Left ventricle myocardium superior (tissue), 1 donor: ENCODE data around the gene ETF1. TPM values are rescaled to one million over a fixed set of nuclear protein-coding genes. Genes with fewer than 3 reads are reported as not detected.
A peak's percentile ranks its signal among the peaks of the same experiment; 100 is the strongest.

ENCODE experiments used
- ATAC-seq: fragments of 200-7000 bp; cut with Tn5 transposase; one replicate; pipeline ENCODE4 v1.9.1; 2020; ENCODE audit warnings: mild to moderate bottlenecking, moderate library complexity
- DNase-seq: peaks from one replicate; pipeline ENCODE4 v3.0.0-alpha.2; 2020
- intact Hi-C: fragments of 100-400 bp; cut with micrococcal nuclease; formaldehyde crosslinking; loops from one replicate; pipeline ENCODE4 v1.11.0; 2022
- total RNA-seq: library from RNA; stranded (reverse); fragmentation: NEBNext Ultra II Directional; extraction: Animal tissue kit (Norgen Biotek cat#: 25700); gene quantifications from one replicate; pipeline ENCODE4 v1.2.1, GENCODE V29; 2021
- donor health status: DM: no; HTN: yes; CAD: no; lungs with severe emphysema.

Gene ETF1
- total RNA-seq, 1 donor from 2014 or later = 86.2 TPM

DNA sequence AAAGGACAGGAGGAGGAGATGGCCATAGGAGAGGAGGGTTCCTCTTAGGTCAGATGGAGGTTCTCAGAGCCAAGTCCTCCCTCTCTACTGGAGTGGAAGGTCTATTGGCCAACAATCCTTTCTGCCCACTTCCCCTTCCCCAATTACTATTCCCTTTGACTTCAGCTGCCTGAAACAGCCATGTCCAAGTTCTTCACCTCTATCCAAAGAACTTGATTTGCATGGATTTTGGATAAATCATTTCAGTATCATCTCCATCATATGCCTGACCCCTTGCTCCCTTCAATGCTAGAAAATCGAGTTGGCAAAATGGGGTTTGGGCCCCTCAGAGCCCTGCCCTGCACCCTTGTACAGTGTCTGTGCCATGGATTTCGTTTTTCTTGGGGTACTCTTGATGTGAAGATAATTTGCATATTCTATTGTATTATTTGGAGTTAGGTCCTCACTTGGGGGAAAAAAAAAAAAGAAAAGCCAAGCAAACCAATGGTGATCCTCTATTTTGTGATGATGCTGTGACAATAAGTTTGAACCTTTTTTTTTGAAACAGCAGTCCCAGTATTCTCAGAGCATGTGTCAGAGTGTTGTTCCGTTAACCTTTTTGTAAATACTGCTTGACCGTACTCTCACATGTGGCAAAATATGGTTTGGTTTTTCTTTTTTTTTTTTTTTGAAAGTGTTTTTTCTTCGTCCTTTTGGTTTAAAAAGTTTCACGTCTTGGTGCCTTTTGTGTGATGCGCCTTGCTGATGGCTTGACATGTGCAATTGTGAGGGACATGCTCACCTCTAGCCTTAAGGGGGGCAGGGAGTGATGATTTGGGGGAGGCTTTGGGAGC, 74.7 kb downstream of the ETF1 start:
- intact Hi-C loops = no loop called here
- DNase-seq (no peak), ATAC-seq (no peak)

DNA sequence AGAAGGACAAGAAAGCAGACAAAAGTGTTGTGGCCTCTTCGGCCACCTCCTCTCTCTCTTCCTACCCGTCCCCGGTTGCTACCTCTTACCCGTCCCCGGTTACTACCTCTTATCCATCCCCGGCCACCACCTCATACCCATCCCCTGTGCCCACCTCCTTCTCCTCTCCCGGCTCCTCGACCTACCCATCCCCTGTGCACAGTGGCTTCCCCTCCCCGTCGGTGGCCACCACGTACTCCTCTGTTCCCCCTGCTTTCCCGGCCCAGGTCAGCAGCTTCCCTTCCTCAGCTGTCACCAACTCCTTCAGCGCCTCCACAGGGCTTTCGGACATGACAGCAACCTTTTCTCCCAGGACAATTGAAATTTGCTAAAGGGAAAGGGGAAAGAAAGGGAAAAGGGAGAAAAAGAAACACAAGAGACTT, 75.3 kb downstream of the ETF1 start:
- no peak for ATAC-seq
- intact Hi-C loops = no loop called here
- DNase-seq = no peak

DNA sequence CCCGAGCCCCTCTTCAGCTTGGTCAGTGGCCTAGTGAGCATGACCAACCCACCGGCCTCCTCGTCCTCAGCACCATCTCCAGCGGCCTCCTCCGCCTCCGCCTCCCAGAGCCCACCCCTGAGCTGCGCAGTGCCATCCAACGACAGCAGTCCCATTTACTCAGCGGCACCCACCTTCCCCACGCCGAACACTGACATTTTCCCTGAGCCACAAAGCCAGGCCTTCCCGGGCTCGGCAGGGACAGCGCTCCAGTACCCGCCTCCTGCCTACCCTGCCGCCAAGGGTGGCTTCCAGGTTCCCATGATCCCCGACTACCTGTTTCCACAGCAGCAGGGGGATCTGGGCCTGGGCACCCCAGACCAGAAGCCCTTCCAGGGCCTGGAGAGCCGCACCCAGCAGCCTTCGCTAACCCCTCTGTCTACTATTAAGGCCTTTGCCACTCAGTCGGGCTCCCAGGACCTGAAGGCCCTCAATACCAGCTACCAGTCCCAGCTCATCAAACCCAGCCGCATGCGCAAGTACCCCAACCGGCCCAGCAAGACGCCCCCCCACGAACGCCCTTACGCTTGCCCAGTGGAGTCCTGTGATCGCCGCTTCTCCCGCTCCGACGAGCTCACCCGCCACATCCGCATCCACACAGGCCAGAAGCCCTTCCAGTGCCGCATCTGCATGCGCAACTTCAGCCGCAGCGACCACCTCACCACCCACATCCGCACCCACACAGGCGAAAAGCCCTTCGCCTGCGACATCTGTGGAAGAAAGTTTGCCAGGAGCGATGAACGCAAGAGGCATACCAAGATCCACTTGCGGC, 75.9 kb downstream of the ETF1 start:
- DNase-seq (peak; percentile 43), ATAC-seq (no peak)
- intact Hi-C loops = no loop called here

DNA sequence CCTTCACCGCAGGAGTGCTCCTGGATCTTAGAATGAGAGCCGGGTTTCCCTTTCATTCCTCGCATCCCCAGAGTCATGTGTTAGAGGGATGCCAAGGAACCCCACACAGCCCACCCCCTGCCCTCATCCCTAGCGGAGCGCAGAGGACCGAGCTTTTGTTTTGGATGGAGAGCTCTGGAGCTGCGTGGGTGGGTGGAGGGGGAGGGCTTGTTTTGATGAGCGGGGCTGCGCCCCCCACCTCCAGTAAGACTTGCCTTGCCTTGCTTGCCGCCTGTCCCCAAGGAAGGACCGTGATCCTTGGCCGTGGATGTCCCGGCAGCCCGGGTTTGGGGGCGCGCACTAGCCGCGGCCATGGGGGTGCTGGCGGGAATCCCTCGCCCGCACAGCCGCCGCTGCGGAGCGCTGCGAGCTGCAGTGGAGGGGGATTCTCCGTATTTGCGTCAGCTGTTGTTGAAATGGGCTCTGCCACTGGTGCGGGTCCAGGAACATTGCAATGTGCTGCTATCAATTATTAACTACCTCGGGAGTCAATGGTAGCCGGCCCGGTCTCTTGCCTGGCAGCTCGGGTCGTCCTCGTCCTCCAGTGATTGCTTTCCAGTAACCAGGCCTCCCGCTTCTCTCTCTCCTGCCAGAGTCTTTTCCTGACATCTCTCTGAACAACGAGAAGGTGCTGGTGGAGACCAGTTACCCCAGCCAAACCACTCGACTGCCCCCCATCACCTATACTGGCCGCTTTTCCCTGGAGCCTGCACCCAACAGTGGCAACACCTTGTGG, 76.7 kb downstream of the ETF1 start:
- intact Hi-C loops = no loop called here
- ATAC-seq (no peak), DNase-seq (no peak)

DNA sequence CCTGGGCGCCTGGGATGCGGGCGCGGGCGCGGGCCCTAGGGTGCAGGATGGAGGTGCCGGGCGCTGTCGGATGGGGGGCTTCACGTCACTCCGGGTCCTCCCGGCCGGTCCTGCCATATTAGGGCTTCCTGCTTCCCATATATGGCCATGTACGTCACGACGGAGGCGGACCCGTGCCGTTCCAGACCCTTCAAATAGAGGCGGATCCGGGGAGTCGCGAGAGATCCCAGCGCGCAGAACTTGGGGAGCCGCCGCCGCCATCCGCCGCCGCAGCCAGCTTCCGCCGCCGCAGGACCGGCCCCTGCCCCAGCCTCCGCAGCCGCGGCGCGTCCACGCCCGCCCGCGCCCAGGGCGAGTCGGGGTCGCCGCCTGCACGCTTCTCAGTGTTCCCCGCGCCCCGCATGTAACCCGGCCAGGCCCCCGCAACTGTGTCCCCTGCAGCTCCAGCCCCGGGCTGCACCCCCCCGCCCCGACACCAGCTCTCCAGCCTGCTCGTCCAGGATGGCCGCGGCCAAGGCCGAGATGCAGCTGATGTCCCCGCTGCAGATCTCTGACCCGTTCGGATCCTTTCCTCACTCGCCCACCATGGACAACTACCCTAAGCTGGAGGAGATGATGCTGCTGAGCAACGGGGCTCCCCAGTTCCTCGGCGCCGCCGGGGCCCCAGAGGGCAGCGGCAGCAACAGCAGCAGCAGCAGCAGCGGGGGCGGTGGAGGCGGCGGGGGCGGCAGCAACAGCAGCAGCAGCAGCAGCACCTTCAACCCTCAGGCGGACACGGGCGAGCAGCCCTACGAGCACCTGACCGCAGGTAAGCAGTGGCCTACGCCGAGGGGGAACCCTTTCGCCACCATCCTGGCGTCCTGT, 77.5 kb downstream of the ETF1 start, which contains the start of gene EGR1:
Gene EGR1 (plus strand): TSS at position 219 of the 864 bp plus-strand sequence. CDS start 283 bp downstream, at position 502.
- intact Hi-C loops = no loop called here
- ATAC-seq = peak; percentile 73
- peak; percentile 95 for DNase-seq

DNA sequence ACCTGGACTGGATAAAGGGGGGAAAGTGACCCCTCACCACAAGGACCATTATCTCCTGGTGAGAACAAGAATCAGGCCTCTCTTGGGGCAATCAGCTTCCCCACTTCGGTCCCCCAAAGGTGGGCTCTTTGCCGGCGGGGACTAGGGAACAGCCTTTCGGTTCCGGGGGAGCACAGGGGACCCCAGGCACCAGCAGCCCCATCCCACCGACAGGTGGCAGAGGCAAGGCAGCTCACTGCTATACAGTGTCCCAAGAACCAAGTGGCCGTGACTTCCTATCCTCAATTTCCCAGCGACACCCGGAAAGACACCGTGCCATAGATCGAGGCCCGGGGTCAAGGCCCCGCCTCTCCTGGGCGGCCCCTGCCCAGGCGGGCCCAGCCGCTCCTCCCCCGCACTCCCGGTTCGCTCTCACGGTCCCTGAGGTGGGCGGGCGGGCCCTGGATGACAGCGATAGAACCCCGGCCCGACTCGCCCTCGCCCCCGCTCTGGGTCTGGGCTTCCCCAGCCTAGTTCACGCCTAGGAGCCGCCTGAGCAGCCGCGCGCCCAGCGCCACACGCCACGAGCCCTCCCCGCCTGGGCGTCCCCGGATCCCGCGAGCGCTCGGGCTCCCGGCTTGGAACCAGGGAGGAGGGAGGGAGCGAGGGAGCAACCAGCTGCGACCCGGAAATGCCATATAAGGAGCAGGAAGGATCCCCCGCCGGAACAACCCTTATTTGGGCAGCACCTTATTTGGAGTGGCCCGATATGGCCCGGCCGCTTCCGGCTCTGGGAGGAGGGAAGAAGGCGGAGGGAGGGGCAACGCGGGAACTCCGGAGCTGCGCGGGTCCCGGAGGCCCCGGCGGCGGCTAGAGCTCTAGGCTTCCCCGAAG, 78.4 kb downstream of the ETF1 start:
- DNase-seq = peak; percentile 94
- intact Hi-C loops = no loop called here
- ATAC-seq = peak; percentile 89

DNA sequence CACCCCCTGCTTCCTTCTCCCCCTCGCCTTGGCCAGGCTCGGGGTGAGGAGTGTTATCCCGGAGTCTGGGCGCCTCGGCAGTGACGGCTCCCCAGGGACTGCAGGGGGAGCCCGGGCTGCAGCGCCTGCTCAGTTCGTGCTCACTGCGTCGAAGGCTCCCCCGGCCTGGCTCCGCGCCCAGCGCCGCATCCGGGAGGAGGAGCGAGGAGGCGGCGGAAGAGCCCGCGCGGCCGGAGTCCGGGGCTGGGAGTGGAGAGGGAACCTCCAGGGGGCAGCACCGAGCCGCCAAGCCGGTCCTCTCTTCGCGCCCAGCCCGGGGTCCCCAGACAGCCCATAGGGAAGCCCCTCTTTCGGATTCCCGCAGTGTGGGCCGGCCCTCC, 79.0 kb downstream of the ETF1 start:
- ATAC-seq = peak; percentile 82
- intact Hi-C loops = no loop called here
- DNase-seq = peak; percentile 98

DNA sequence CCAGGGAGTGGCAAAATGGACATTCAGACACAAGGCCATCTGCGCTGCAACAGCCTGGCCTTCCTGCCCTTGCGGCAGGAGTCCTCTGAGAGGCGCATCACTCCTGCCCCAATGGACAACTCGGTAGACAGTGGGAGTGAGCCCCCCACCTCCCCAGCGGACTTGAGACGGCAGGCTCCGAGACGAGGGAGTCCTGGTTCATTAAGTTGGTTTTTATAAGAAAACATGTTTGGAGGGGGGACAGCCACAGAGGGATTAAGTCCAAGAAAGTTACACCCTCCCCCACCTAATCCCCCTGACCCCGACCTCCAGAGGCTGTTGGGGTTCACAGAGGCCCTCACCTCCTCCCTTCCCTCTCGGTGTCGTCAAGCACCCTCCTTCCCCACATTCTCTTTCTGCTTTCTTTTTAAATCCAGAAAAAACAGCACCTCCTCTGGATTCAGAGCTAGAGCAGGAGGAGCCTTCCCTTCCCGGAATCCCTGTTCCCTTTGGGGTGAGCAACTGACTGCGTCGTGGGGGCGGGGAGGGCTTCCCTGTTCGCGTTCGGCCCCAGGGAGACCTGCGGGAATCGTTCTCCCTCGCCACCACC, 79.5 kb downstream of the ETF1 start:
- intact Hi-C loops = no loop called here
- peak; percentile 51 for DNase-seq
- no peak for ATAC-seq

DNA sequence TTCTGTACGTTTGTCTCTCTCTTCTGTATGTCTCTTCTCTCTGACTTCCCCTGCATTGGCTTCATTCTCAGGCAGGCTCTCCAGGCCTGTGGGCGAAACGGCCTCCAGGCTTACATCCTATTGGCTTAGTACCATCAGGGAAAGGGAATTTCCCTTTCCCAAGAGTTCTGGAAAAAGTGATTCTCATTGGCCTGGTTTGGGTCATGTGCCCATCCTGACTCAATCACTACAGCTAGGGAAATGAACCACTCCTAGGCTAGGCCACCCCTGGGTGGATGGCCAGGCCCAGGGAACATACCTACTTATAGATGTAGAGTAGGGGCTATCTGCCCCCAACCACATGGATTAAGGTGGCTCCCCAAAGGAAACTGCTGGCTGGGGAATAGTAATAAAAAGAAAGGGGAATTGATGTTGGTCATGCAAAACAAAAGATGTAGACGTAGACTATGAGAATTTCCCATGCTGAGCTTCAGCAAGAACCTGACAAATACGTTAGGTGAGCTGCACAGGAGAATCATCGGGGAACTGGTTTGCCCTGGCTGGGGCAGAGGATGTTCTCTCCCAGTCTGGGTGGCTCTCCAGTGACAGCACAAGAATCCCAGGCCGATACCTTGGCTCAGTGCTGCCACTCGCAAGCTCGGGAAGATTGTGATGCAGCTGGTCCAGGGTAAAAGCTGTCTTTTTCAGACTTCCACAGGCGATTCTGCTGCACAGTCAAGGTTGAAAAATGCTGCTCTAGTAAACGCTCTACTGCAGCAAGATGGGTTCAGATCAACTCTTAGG, 81.5 kb downstream of the ETF1 start:
- DNase-seq = peak; percentile 44
- no peak for ATAC-seq
- intact Hi-C loops = no loop called here

DNA sequence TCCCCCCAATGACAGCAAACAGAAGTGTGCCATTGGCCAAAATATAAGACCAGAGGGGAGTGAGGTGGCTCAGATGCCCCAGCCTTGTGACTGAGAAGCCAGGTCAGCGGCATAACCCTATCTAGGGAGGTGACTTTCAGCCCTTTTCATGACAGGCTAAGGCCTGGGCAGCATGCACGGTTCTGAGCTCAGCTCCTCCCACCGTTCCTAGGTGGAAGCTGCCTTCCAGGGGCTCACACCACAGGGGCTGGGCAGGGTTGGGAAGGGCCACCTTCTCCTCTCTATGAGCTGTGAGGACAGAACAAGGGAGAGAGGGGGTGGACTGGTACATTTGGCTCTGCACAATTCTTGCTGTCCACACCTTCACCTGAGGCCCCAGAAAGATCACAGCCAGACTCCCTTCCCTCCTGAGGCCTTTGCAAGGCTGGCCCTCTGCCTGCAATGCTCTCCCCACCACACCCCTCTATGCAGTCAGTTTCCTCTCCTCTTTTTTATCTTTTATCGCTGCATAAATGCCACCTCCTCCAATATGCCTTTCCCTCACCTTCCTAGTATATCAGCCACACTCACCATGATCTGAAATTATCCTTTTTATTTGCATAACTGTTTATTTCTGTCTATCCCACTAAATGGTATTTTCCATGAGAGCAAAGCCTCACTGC, 82.9 kb downstream of the ETF1 start:
- ATAC-seq = no peak
- DNase-seq = no peak
- intact Hi-C loops = no loop called here

DNA sequence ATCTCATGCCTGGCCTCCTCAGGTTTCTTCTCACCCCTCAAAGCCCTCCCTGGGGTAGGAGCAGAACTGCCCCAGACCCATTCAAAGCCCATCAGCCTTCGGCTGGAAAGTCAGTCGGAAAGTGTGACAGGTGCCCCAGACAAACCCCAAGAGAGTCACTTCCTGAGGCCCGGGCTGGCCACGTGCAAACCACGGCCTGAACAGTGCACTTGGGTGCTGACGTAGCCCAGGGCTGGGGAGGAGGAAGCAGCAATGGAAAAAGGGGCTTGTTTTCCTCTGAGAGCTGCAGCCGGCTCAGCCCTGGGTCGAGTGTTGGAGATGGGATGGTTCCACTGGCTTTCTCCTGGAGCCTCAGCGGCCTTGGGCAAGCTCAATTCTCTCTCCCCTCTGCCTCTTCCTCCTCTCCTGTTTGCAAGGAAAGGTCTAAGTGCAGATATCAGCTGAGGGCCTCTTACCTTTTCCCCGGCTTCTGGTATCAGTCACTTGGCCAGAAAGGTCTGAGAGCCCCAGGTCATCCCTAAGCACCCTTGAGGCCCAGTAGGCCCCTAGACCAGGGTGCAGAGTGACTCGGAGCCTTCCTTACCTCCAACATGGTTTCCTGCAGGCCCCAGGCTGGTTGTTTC, 83.6 kb downstream of the ETF1 start:
- DNase-seq = peak; percentile 46
- intact Hi-C loops = no loop called here
- ATAC-seq = no peak

DNA sequence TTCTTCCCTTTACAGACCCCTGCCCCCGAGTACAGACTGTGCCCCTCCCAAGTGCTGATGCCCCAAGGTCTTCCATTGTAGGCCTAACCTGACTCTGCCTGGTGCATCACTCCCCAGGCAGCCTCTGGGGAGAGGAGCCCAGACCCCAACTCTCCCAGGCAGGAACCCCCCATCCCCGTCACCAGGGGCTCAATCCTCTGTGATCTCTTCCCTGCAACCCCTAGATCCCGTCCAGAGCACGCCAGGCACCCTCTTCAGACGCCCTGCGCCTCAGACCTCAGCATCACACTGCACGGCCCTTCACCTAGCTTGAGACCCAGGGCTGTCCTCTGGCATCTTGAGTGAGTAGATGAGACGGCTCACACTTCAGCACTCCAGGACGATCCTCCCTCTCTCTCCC, 84.2 kb downstream of the ETF1 start:
- no peak for DNase-seq
- intact Hi-C loops = no loop called here
- ATAC-seq = no peak

DNA sequence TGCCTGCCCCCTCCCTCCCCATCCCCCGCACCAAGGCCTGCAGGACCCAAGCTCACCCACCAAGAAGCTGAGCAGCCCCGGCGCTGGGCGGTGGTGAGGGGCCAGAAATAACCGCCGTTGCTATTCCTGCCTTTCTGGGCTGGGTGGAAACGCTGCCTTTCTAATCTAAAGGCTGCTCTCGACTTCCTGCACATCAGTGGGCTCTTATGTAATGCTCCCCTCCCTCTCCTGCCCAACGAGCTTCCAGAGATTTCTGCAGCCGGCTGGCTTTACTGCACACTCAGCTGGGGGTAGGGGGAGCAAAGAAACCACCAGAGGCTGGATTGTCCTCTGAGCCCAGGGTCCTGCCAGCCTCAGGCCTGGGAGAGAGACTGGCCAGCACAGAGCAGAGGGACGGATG, 84.7 kb downstream of the ETF1 start:
- intact Hi-C loops = no loop called here
- DNase-seq = peak; percentile 27
- peak; percentile 27 for ATAC-seq

DNA sequence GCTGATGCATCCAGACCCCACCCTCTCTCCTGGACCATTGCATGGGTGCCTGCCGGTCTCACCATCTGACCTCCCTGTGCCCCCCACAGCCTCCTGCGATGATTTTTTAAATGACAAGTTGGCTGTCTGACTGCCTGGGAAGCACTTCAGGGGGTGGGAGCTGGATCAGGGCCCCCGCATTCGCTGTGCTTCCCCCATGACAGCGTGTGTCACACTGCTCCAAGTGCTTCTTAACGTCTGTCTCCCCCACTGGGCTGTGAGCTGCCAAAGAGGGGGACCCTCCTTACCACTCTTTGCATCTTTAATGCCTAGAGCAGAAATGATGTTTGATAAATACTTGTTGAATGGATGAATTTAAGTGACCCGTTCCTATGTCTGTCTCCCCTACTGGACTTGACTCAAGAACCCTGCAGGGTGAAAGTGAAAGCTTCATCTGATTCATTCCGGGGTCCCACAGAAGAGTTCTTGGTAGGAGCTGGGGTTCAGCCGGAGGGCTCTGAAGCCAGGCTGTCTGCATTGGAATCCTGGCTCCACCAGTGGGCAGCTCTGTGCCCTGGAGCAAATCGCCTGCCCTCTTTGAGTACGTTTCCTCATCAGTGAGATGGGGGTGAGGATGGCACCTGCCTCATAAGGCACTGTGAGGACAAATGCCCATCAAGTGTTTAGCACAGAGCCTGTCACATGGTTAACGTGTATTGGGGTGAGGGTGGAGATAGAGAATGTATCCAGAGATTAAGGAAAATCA, 85.3 kb downstream of the ETF1 start:
- DNase-seq = no peak
- no peak for ATAC-seq
- intact Hi-C loops = no loop called here
